GM18951 (cell line): Measurements from ENCODE around the gene CHKA.

Source experiments
- POLR2A ChIP-seq: IDR thresholded peaks from 4 replicates; pipeline ENCODE4 v1.6.1; 2011; ENCODE audit warnings: mild to moderate bottlenecking; ENCODE audit not compliant: insufficient read length, insufficient read depth; ENCODE audit errors: extremely low read depth
- in situ Hi-C: fragments of 300-500 bp; cut with MboI; formaldehyde crosslinking; loops from one replicate; pipeline ENCODE4 v1.12.0; 2022; ENCODE audit warnings: low sequenced_read_pairs, mixed read lengths, inconsistent platforms; ENCODE audit not compliant: unreplicated experiment

CHKA gene

DNA sequence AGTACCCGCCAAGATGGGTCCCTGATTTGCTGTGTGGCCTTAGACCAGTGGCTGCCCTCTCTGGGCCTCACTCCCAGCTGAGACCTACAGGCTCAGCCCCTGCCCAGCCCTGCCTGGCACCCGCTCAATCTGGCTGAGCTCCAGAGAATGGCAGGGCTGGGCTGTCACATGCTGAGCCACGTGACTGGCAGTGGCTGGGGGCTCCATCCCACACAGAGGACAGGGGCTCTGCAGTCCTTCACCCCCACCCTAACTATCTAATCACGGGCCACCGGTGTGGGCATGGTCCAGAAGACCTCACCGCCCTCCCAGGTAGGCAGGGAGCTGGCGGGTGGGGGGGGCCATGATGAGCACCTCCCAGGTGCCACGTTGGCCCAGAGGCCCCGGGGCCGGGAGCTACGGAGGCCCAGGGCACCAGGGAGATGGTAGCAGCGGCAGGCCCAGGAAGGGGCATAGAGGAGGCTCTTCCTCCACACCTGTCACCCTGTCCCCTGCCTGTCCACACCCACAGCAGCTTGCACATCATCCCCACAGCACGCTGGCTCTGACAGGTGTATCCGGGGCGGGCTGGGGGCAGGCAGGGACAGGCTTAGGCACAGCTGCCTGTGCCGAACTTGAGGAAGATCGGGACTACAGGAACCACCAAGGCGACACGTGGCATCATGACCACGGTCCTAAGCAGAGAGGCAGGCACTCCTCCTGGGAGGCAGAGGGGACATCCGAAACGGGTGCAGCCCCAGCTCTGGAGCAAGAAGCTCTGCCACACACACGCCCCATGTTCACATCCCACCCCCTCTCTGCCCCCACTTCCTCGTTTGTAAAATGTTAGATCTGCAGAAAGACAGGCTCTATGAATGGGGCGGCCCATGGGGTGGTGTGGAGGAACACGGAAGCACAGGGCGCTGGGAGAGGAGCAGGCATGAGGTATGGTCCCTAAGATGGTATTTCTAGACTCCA, 112.5 kb downstream of the CHKA start:
- in situ Hi-C loops: no loop called here
- TF ChIP-seq POLR2A: no peak

DNA sequence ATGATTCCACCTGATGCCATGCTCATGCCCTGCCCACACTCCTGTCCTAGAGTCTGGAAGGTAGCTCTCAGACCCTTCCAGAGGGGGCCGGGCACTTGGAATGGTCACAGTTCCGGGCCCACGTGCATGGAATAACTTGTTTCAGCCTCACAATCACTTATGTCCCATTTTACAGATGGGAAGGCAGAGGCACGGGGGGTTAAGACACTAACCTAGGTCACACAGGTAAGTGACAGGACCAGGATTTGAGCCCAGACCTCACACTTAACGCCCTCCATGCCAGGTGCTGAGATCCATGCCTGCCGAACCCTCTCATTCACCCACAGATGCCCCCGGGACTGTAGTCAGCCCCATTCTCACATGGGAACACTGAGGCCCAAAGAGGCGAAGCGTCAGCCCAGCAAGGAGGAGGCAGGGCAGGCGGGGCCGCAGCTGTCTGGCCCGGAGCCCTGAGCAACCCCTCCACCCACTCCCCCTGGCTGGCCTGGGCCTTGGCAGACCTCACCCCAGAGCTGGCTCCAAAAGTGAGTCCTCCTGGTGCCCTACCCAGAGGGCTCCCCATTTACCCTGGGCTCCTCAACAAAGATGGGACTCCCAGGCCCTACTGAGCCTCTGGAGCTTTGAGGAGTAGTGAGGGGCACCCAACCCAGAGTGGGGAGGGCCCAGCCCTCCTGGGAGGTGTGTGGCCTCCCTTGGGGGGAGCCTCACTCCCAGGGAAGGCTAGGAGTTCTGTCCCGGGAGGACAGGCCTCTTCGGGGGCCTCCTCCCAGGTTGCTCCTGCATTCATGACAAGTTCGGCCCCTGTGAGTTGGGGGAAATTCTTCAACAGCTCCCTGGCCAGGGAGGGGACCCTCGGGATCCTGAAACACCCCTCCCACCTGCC, 113.4 kb downstream of the CHKA start:
- in situ Hi-C loops: no loop called here
- no peak for TF ChIP-seq POLR2A

DNA sequence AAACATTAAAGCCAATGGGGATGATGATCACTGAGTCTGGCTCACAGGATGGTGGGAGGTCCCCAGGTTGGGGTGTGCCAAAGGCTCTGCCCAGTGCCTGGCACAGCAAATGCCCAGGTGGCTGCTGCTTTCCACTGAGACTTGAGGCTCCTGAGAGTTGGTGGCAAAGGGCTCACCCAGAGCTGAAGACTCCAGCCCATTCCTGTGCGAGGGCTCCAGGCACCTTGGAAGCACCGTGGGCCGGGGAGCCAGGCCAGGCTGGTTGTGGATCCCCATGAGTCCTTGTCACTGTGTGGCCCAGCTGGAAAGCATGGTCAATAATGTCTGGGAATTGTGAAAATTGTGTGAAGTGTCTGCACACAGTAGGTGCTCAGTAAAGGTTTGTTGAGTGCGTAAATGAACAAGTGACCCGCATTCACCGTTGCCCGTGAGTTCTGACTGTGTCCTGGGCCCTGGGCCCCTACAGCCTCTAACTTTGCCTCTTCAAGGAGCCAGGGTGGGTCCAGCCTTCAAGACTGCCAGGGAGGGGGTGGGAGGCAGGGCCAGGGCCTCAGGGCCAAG, 114.5 kb downstream of the CHKA start:
- no peak for TF ChIP-seq POLR2A
- in situ Hi-C loops: no loop called here

DNA sequence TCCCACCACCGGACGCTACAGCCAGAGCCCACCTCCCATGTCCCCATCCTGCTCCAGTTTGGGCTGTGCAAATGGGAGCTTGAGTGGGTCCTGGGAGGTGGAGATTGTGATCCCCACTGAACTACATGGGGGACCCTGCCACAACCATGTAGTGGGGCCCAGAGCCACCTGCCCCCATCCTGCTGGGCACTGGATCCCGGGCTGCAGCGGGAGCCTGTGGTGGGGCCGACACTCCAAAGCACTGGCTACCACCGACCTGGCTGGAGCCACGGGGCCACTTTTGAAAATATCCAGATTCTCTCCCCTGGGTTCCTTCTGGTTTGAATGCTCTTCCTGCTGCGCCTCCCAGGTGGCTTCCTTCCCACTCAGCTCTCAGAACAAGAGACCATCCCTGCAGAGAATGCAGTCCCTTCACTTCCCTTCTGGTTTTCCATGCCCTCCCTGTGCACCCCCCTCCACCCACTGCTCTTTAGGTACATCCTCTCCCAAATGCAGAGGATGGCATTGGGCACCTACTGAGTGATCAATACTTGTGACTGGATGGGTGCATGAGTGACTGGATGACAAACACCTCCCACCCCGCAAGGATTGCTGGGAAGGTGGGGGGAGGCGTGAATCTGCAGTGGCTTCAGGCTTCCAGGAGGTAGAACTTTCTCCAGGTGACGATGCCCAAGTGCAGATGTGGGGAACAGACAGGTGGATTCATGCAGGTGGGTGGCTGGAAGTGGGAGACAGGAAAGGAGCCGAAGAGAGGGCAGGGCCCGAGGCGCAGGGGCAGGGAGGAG, 116.4 kb downstream of the CHKA start:
- in situ Hi-C loops: no loop called here
- TF ChIP-seq POLR2A: no peak

DNA sequence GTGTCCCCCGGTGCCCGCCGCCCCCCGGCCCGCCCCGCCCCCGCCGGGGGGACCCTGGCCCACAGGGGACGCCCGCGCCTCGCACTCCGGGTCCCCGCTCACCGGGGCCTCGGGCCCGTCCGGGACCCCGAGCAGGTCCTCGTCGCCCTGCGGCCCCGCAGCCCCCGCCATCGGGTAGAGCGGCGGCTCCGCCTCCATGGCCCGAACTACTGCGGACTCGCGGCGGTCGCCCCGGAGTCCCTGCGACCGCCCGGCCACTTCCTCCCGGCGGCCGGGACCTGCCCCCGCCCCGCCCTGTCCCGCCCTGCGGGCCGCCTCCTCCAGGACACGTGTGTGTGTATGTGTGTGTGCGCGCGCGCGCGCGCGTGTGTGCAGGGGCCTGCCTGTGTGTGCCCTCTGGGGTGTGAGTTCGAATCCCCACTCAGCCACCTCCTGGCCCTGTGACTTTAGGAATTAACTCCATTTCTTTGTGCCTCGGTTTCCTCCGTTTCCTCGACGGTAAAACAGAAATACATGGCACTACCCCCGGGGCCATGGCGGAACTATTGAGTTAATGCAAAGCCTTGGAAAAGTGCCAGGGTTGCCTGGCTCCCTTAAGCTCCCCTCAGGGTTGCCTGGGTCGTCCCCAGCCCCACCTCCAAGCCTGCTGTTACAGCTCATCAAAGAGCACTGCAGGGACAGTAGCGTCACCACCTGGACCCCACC, 117.2 kb downstream of the CHKA start, which contains the start of gene UNC93B1:
Gene UNC93B1, minus strand, starts transcription at position 252 of the 705 bp plus-strand sequence. Its CDS starts 54 bp downstream, at position 198.
- TF ChIP-seq POLR2A: peak; percentile 87
- in situ Hi-C loops: no loop called here

DNA sequence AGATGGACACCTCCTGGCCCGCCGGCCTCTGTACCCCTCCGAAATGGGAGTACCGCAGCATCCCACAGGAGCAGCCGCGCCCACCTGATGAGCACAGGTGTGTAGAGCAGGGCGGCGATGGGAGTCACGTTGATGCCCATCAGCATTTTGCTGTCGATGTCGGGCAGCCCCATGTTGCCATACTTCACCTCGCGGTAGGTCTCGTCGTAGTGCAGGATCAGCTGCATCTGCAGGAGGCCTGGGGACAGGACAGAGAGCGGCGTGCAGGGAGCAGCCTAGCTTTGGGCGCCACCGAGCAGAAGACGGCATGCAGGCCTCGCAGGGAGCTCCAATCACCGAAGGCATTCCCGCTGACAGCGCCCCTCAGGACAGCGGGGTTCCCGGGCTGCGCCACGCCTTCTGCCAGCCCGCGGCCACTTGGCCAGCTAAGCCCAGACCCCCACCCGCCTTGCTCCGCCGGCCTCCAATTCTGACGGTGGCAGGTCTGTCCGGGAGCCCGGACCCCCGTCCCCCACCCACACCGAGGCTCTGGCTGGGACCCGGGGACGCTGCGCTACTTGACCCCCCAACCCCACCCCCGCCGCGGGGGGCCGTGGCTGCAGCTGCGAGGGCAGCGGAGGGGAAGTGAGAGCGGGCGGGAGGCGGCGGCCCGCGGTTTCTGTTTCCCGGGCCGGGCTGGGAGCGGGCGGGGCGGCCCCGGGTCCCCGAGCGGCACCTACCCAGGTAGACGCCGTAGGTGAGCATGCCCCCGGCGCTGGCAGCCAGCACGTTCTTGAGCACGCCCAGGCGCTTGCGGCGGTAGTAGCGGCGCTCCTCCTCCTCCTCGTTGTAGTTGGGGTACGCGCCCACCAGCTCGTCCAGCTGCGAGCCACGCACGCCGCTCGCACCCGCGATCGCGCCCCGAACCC, 118.0 kb downstream of the CHKA start:
- in situ Hi-C loops: no loop called here
- TF ChIP-seq POLR2A: peak; percentile 18
